Islet precursor cell (in vitro differentiated cells): ENCODE data around the gene COQ2.
"Not testable (repeated sequence)": the region's sequence is repeated elsewhere in the genome, so short reads cannot be mapped to it uniquely, and the experiment has no call there.

Experiments
- DNase-seq: peaks from one replicate; pipeline ENCODE4 v3.0.0-alpha.2; 2018

COQ2 gene

DNA sequence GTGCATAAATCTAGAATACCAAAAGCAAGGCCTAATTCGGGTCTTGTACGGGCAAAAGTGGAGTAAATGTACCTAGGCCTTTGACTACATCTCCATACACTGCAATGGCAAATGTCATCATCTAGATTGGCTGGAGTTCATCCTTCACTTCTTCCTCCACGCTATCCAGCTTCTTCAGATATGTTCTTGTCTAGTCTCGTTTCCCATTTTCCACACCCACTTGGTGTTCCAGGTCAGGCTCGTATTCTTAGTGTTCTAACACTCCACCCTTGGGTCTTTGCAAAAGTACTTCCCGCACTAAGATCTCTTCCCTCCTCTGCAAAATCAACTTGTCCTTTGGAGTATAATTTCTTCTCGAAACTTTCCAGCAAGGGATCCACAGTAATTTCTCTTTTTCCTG is 1.4 kb downstream of the COQ2 start:
- no peak for DNase-seq

GRCh38 chr4:83282049-83282535 is 2.5 kb downstream of the COQ2 start:
- DNase-seq = no peak

DNA sequence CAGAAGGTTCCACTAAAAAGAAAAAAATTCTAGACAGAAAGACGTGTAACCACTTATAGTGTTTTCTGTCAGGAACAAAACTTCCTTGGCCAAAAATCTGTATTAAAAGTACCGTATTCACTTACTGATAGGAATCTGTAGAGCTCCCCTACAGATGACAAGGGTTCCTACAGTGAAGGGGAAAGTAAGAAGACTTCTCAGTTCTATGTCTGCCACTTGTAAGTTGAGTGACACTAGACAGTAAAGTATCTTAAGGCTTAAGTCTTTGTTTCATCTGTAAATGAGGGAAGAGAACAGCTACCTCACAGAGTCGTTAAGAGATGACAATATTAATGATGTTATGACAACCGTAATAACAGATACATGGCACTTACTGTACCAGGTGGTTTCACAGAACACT is 3.3 kb downstream of the COQ2 start:
- DNase-seq = no peak

- no peak for DNase-seq
Measured at GRCh38 chr4:83276299-83277040, 8.1 kb downstream of the COQ2 start.

DNA sequence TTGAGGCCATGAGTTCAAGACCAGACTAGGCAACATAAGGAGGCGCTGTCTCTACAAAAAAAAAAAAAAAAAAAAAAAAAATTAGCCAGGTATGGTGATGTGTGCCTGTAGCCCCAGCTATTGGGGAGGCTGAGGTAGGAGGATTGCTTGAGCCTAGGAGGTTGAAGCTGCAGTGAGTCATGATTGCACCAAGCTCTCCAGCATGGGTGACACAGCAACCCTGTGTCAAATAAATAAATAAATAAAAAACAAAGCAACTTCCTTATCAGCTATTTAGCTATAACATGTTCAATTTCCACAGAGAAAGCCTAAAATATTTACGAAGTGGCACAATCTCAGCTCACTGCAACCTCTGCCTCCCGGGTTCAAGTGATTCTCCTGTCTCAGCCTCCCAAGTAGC is 10.7 kb downstream of the COQ2 start:
- DNase-seq = not testable (repeated sequence)

DNA sequence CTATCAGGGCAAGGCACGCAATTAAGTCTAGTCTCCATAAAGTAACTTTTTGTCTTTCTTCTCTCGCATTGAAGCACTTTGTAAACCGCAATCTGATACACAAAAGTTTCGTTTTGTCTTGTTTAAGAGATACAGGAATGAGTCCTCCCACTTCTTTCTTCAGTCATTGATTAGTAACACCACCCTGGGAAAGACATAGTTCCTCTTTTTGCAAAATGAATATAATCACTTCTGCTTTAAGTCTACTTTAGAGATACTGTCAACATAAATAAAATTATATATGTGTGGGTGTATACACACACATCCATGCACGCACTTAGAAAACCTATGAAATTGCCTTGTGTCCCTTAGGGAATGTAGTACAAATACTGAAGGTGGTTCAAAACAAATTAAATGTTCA is 11.7 kb downstream of the COQ2 start:
- DNase-seq = no peak

- DNase-seq = no peak
Measured at GRCh38 chr4:83269256-83269655, 15.3 kb downstream of the COQ2 start.

DNA sequence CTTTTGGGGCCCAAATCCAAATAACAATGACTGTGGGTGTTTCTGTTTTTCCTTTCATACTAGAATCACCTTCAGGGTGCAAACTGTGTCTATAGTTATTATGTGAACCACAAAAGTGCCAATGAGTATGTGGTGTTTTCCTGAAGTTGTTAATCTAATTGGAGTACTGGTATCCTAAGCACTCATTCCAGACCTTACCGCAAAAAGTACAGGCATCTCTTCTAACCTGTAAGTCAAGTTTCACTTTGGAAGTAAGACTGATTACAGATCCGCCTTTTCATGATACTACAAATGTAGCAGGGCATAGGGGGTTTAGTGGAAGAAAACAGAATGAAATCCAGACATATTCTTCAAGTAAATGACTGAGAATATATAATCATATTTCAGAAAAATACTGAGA is 16.1 kb downstream of the COQ2 start:
- no peak for DNase-seq

GRCh38 chr4:83267830-83268475 is 16.6 kb downstream of the COQ2 start:
- no peak for DNase-seq

DNA sequence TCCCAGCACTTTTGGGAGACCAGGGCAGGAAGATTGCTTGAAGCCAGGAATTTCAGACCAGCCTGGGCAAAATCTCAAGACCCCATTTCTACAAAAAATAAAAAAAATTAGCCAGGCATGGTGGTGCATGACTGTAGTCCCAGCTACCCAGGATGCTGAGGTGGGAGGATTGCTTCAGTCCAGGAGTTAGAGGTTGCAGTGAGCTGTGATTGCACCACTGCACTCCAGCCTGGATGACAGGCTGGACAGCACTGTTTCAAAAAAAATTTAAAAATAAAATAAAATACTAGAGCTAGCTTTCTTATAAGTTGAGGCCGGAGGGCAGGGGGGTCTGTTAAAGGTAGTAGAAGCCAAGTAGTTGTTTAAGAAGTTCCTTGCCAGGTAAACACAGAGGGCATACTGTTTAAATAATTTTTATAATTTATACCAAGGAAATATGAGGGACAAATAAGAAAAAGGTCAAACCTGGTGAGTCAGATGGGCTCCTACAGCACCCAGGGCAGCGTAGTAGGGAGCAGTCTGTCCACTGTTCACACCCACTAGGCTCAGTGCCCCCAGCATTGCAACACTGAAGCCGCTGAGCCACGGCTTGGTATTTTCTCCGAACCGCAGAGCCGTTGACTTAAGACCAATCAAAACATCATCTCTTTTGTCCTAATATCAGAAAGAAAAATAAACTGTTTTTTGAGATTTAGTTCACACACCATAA is 17.3 kb downstream of the COQ2 start:
- no peak for DNase-seq

- no peak for DNase-seq
Measured at GRCh38 chr4:83266689-83267088, 17.9 kb downstream of the COQ2 start.

DNA sequence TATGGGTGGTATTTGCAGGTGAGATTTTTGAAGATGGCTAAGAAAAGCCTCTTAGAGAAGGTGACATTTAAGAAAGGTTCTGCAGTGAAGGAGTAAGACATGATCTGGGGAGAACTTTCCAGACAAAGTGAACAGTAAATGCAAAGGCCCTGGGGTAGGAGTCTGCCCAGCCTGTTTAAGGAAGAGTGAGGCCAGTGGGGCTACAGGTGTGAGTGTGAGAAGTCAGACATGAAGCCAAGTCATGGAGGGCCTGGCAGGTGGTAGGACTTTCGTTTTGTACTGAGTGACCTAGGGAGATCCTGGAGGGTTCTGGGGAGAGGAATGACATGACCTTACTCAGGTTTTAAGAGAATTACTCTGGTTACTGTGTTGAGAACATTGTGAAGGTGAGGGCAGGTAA is 21.5 kb downstream of the COQ2 start:
- DNase-seq = no peak

DNA sequence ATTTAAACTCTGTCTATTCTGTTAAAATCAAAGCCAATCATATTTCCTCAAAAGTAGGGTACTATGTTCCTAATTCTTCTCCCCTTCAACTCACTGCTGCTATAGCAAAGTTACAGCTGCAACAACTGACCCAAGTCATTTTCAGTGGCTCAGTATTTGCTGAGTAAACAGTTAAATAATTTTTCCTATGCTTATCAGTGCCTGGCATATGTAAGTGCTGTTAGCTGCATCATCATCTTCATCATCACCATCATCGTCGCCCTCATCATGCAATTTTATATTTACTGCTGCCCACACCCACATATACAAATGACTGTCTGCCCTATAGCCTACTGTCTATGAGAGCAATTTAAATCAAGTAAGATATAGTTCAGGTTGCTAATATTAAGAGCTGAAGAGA is 21.9 kb downstream of the COQ2 start:
- no peak for DNase-seq

DNA sequence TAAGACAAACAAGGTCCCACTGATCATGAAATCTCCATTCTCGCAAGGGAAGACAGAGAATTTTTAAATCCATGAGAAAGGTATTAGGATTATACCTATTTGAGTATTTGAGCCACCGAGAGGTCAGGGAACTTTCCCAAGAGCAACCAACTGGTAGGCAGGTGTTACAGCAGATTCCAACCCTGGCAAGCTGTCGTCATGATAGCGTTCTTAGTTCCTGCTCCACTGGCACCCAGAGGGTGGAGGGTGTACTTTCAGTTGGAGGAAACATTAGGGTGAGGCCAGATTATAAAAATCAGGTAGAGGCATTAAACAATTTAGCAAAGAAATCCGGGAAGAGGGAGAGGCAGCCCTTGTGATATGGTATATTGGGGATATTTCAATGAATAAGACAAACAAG is 23.3 kb downstream of the COQ2 start:
- DNase-seq = no peak

DNA sequence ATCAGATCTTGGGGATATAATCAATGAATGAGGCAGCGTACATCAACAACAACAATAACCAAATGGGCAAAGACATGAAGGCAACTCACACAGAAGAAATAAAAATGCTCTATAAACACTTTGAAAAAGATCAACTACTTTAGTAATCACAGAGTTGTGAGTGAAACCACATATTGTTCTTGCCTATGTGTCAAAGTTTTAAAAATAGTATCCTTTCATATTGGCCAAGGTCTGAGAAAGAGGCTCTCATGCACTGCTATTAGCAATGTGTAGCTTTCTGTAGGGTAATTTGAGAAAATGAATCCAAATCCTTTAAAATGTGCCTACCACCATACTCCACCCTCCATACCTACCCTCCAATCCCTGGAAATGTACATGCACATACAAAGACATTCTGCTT is 25.0 kb downstream of the COQ2 start:
- DNase-seq = no peak

GRCh38 chr4:83258461-83258860 is 26.1 kb downstream of the COQ2 start:
- no peak for DNase-seq

DNA sequence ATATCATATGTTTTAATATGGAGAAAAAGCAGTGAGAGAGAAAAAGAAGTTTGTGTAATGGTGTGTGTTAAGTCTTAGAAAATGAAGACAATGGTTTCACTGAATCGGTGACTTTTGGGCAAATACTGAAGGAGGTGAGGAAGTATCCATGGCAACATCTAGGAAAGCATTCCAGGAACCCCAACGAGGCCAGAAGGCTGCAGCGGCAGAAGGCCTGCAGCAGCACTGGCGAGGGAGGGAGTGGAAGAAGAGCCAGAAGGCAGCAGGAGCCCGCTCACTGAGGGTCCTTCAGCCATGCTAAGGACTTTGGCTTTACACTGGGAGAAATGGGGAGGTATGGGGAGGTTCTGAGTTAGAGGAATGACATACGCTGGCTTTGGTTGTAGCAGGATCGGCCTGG is 26.8 kb downstream of the COQ2 start:
- DNase-seq = no peak

DNA sequence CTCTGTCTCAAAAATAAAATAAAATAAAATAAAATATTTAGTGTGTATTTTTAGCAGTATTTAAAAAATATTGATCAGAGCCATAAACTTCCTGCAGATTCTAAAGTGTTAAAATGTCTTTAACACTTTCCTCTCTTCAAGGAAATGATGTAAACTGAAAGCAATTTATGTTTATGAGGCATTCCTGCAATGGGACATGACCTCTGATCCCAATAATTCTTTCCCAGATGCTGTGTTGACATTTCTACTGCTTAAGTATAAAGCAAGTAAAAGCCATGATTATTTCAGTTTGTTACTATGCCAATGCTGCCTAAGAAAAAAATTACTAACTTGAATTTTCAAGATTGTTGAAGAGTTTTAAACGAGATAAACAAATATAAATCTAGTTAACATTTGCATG is 29.0 kb downstream of the COQ2 start:
- DNase-seq = no peak

DNA sequence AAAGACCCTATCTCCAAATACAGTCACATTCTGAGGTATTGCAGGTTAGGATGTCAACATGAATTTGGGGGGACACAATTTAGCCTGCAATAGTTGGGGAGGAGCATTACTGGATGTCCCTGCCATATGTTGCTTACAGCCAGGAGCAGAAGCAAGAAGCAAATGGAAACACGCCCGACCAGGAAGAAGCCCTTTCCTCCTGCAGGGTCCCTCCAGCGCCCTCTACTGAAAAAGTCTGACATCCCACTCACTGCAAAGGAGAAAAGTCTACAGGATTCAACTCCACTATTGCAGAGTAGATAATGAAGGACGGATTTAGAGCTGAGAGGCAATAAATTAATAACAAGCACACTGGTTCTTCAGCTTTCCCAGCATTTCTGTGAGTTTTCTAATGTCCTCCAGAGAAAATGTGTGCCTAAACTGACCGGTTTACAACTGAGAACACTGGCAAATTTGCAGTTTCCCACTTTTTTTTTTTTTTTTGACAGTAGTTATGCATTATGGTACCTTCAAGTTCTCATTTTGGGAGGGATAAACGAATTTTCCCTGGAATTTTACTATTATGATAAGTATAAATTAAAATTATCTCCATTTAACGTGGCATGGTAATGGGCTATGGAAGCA is 31.7 kb downstream of the COQ2 start:
- DNase-seq = peak; percentile 86

- DNase-seq = no peak
Measured at GRCh38 chr4:83251447-83251830, 33.2 kb downstream of the COQ2 start.

- no peak for DNase-seq
Measured at GRCh38 chr4:83250687-83251446, 33.7 kb downstream of the COQ2 start.

DNA sequence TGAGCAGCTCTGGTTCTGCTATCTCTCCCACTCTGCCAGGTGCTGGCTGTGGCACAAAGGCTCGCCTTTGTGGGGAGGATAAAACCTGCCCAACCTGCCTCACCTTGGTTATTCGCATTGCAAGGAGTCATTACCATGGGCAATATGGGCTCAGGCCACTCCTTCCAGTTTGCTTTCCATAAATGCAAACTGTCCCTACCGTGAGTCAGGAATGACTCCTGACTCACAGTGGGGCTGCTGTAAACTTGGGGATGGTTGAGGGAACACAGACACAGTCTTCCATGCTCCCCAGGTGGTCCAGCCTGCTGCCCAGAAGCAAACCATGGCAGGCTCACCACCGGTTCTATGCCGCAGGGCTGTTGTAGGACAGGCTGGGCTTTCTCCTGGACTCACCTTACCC is 36.1 kb downstream of the COQ2 start:
- DNase-seq = no peak
